T47D (cell line): ENCODE measurements around the gene NKAIN2.
"Not testable (repeated sequence)": the region's sequence is repeated elsewhere in the genome, so short reads cannot be mapped to it uniquely, and the experiment has no call there.

Experiments used
- DNase-seq, 2 experiments: peaks; one replicate each; pipeline versions ENCODE4 v3.0.0 to v3.0.0-alpha.2; 2011 to 2012; ENCODE audit warnings: low read depth in 1 of 2, low spot score in 1 of 2
- JUND ChIP-seq: IDR thresholded peaks from 2 replicates; pipeline ENCODE4 v1.6.1; 2012; ENCODE audit warnings: low read depth
- in situ Hi-C: cut with HindIII; loops from 2 replicates; pipeline ENCODE4 v1.10.0; 2016; ENCODE audit warnings: low sequenced_read_pairs, low pct_unique_long_range_greater_than_20kb

NKAIN2 gene

GRCh38 chr6:124203101-124203811 lies 399.6 kb downstream of the NKAIN2 start:
- no peak for DNase-seq
- TF ChIP-seq JUND: no peak
- in situ Hi-C loops: no loop called here

- TF ChIP-seq JUND: no peak
- in situ Hi-C loops: no loop called here
- no peak for DNase-seq
Observed at GRCh38 chr6:124203812-124204167, 400.1 kb downstream of the NKAIN2 start.

GRCh38 chr6:124205921-124206320 lies 402.3 kb downstream of the NKAIN2 start:
- no peak for TF ChIP-seq JUND
- no peak for DNase-seq
- in situ Hi-C loops: no loop called here

GRCh38 chr6:124223611-124224345 lies 420.1 kb downstream of the NKAIN2 start:
- DNase-seq: no peak
- no peak for TF ChIP-seq JUND
- in situ Hi-C loops: no loop called here

GRCh38 chr6:124226396-124226795 lies 422.7 kb downstream of the NKAIN2 start:
- in situ Hi-C loops: no loop called here
- no peak for DNase-seq
- no peak for TF ChIP-seq JUND

- in situ Hi-C loops: no loop called here
- TF ChIP-seq JUND: no peak
Observed at GRCh38 chr6:124233221-124233620, 429.6 kb downstream of the NKAIN2 start.

GRCh38 chr6:124234801-124235200 lies 431.1 kb downstream of the NKAIN2 start:
- in situ Hi-C loops: no loop called here
- DNase-seq: no peak
- TF ChIP-seq JUND: no peak

More at GRCh38 chr6:124233221-124233620, 429.6 kb downstream of the NKAIN2 start:
- no peak for DNase-seq

- no peak for TF ChIP-seq JUND
- DNase-seq: no peak
- in situ Hi-C loops: no loop called here
Observed at GRCh38 chr6:124237911-124238310, 434.2 kb downstream of the NKAIN2 start.

GRCh38 chr6:124238408-124238807 lies 434.7 kb downstream of the NKAIN2 start:
- in situ Hi-C loops, DNase-seq: not testable (repeated sequence)

GRCh38 chr6:124254941-124255685 lies 451.4 kb downstream of the NKAIN2 start:
- DNase-seq: no peak
- in situ Hi-C loops: no loop called here
- no peak for TF ChIP-seq JUND

- TF ChIP-seq JUND: no peak
- in situ Hi-C loops: no loop called here
- no peak for DNase-seq
Observed at GRCh38 chr6:124260337-124260736, 456.7 kb downstream of the NKAIN2 start.

GRCh38 chr6:124269733-124270132 lies 466.1 kb downstream of the NKAIN2 start:
- TF ChIP-seq JUND: no peak
- in situ Hi-C loops: no loop called here
- peak in 1 of 2 experiments; percentile 4 for DNase-seq

- in situ Hi-C loops: no loop called here
- no peak for TF ChIP-seq JUND
- DNase-seq: no peak
Observed at GRCh38 chr6:124273701-124274100, 470.0 kb downstream of the NKAIN2 start.
